ENCODE measurements around the gene RSU1.

Gene RSU1

GRCh38 chr10:16602104-16602775 is 215.0 kb downstream of the RSU1 start:
- no peak for DNase-seq (ENCODE audit: low spot score)

- DNase-seq (ENCODE audit: low spot score) = no peak
Observed at GRCh38 chr10:16599662-16600061, 217.6 kb downstream of the RSU1 start.

- DNase-seq (ENCODE audit: low spot score) = no peak
Observed at GRCh38 chr10:16597656-16598055, 219.6 kb downstream of the RSU1 start.

GRCh38 chr10:16592378-16592777 is 224.8 kb downstream of the RSU1 start:
- no peak for DNase-seq (ENCODE audit: low spot score)

- no peak for DNase-seq (ENCODE audit: low spot score)
Observed at GRCh38 chr10:16586358-16587138, 230.7 kb downstream of the RSU1 start.

GRCh38 chr10:16585103-16585502 is 232.1 kb downstream of the RSU1 start:
- DNase-seq (ENCODE audit: low spot score) = no peak

GRCh38 chr10:16583382-16583781 is 233.8 kb downstream of the RSU1 start:
- no peak for DNase-seq (ENCODE audit: low spot score)

- no peak for DNase-seq (ENCODE audit: low spot score)
Observed at GRCh38 chr10:16581202-16581601, 236.0 kb downstream of the RSU1 start.

GRCh38 chr10:16570731-16571130 is 246.5 kb downstream of the RSU1 start:
- DNase-seq (ENCODE audit: low spot score) = no peak

GRCh38 chr10:16566202-16566805 is 250.9 kb downstream of the RSU1 start:
- no peak for DNase-seq (ENCODE audit: low spot score)

GRCh38 chr10:16565604-16566003 is 251.6 kb downstream of the RSU1 start:
- DNase-seq (ENCODE audit: low spot score) = no peak

GRCh38 chr10:16562891-16563290 is 254.3 kb downstream of the RSU1 start:
- no peak for DNase-seq (ENCODE audit: low spot score)

- no peak for DNase-seq (ENCODE audit: low spot score)
Observed at GRCh38 chr10:16559236-16559773, 257.9 kb downstream of the RSU1 start.

GRCh38 chr10:16547973-16548372 is 269.3 kb downstream of the RSU1 start:
- no peak for DNase-seq (ENCODE audit: low spot score)

GRCh38 chr10:16545116-16545736 is 272.0 kb downstream of the RSU1 start:
- DNase-seq (ENCODE audit: low spot score) = peak; percentile 4

- no peak for DNase-seq (ENCODE audit: low spot score)
Observed at GRCh38 chr10:16544591-16544990, 272.6 kb downstream of the RSU1 start.

- no peak for DNase-seq (ENCODE audit: low spot score)
Observed at GRCh38 chr10:16544099-16544498, 273.1 kb downstream of the RSU1 start.

All from hematopoietic multipotent progenitor cell treated with erythropoietin and hydrocortisone succinate and interleukin-3 and kit ligand, for 15 days (in vitro differentiated cells).